Neural cell (in vitro differentiated cells): ENCODE measurements around the gene ICA1L.

Source experiments
- CTCF ChIP-seq: fragments of 450-650 bp; IDR thresholded peaks from 2 replicates; pipeline ENCODE4 v1.5.1; 2014; ENCODE audit warnings: antibody characterized with exemption, mild to moderate bottlenecking, moderate library complexity; ENCODE audit not compliant: poor library complexity, severe bottlenecking
- EZH2 ChIP-seq: fragments of 200-600, 300-800 bp; shearing (Covaris generic), sonication (generic); IDR thresholded peaks from 2 replicates; pipeline ENCODE4 v1.6.1; 2014; ENCODE audit warnings: antibody characterized with exemption, low read length, borderline replicate concordance, mild to moderate bottlenecking; ENCODE audit not compliant: insufficient read depth, poor library complexity, severe bottlenecking
- POLR2AphosphoS5 ChIP-seq: IDR thresholded peaks from 2 replicates; pipeline ENCODE4 v1.6.1; 2012
- RAD21 ChIP-seq: fragments of 450-650 bp; conservative IDR thresholded peaks from 2 replicates; pipeline ENCODE4 v1.6.1; 2014; ENCODE audit warnings: antibody characterized with exemption, mild to moderate bottlenecking, moderate library complexity

GRCh38 chr2:202797944-202798343 lies 73.6 kb downstream of the ICA1L start:
- no peak for TF ChIP-seq POLR2AphosphoS5
- no peak for TF ChIP-seq CTCF
- TF ChIP-seq EZH2, result no peak
- no peak for TF ChIP-seq RAD21
